Smooth muscle cell (in vitro differentiated cells): ENCODE measurements around the gene UBP1. TPM values are rescaled to one million over a fixed set of nuclear protein-coding genes. Genes with fewer than 3 reads are reported as not detected.

Experiments
- DNase-seq: peaks from one replicate; lab custom pipeline; 2025; ENCODE audit not compliant: unreplicated experiment; lab: John Stamatoyannopoulos, UW
- H2AFZ ChIP-seq: fragments of 200-600 bp; sonication (generic); 2 replicates; pipeline ENCODE4 v1.6.0; 2016; ENCODE audit warnings: antibody characterized with exemption, low read depth, mild to moderate bottlenecking
- H3F3A ChIP-seq: fragments of 200-600 bp; sonication (generic); 2 replicates; pipeline ENCODE4 v1.6.0; 2017; ENCODE audit warnings: antibody characterized with exemption, low read depth
- H3K27ac ChIP-seq: fragments of 200-600 bp; sonication (generic); 2 replicates; pipeline ENCODE4 v1.5.1; 2016; ENCODE audit warnings: low read depth, mild to moderate bottlenecking
- H3K27me3 ChIP-seq: fragments of 200-600 bp; sonication (generic); 2 replicates; pipeline ENCODE4 v1.6.1; 2016; ENCODE audit warnings: low read depth, mild to moderate bottlenecking
- H3K36me3 ChIP-seq: fragments of 200-600 bp; sonication (generic); 2 replicates; pipeline ENCODE4 v1.5.1; 2016; ENCODE audit warnings: low read depth
- H3K4me1 ChIP-seq: fragments of 200-600 bp; sonication (generic); 2 replicates; pipeline ENCODE4 v1.5.1; 2016; ENCODE audit warnings: low read depth
- H3K4me2 ChIP-seq: fragments of 200-600 bp; sonication (generic); 2 replicates; pipeline ENCODE4 v1.6.0; 2016; ENCODE audit warnings: mild to moderate bottlenecking
- H3K4me3 ChIP-seq: fragments of 200-600 bp; sonication (generic); 2 replicates; pipeline ENCODE4 v1.5.1; 2016; ENCODE audit warnings: mild to moderate bottlenecking
- H3K79me2 ChIP-seq: fragments of 200-600 bp; sonication (generic); 2 replicates; pipeline ENCODE4 v1.6.0; 2016; ENCODE audit warnings: low read depth, mild to moderate bottlenecking
- H3K9ac ChIP-seq: fragments of 200-600 bp; sonication (generic); 2 replicates; pipeline ENCODE4 v1.6.0; 2016; ENCODE audit warnings: low read depth
- H3K9me3 ChIP-seq: fragments of 200-600 bp; sonication (generic); replicated peaks from 2 replicates; pipeline ENCODE4 v1.5.1; 2016; ENCODE audit warnings: low read depth
- H4K20me1 ChIP-seq: fragments of 200-600 bp; sonication (generic); 2 replicates; pipeline ENCODE4 v1.6.0; 2016; ENCODE audit warnings: low read depth
- WGBS: methylation state at CpG from one replicate; pipeline ENCODE4 v1.1.7; 2016; ENCODE audit warnings: low lambda C conversion rate; 5-methylcytosine and 5-hydroxymethylcytosine counted together
- polyA plus RNA-seq: library from polyadenylated mRNA; unstranded; fragments of >200 nt; fragmentation: Nextera tagmentation; extraction: Ambion mirVana; gene quantifications from 2 replicates; pipeline ENCODE4 v1.2.1, GENCODE V29; 2016
- total RNA-seq: library from RNA; depleted of rRNA; stranded (reverse); fragments of >200 nt; gene quantifications from 2 replicates; pipeline ENCODE4 v1.2.3, GENCODE V29; 2014
- TF ChIP-seq, protein P1 (sequence below): fragments of 200-600 bp; sonication (generic); IDR thresholded peaks from 2 replicates; pipeline ENCODE4 v1.5.1; 2017; ENCODE audit warnings: borderline replicate concordance, mild to moderate bottlenecking, antibody characterized with exemption; ENCODE audit not compliant: insufficient read depth, poor library complexity, severe bottlenecking

The UBP1 gene
- total and polyA plus RNA-seq, 2 experiments from 2014 or later, result 18.4 to 50.9 TPM

DNA sequence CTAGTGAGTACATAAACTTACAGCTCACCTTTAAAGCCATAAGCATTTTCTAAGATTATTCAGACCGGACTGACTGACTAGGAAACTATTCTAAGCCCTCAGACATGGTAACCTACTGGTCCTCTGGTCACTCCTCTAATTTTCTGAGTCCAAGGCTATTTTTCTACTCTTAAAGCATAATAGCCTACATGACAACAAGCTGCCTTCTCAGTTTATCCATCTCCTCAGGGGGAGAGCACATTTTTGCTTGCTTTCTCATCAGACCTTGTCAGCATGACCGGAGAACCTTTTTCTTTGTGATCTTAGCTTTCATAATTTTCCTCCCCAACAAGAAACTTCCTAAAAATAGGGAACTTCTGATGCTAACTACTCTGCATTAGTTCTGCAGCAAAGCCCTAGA is 38.4 kb downstream of the UBP1 start:
- Histone ChIP-seq H3K9ac (no peak overlapping the region), H3K36me3 (peaks cover 40% of the 10 kb centered on the region)

DNA sequence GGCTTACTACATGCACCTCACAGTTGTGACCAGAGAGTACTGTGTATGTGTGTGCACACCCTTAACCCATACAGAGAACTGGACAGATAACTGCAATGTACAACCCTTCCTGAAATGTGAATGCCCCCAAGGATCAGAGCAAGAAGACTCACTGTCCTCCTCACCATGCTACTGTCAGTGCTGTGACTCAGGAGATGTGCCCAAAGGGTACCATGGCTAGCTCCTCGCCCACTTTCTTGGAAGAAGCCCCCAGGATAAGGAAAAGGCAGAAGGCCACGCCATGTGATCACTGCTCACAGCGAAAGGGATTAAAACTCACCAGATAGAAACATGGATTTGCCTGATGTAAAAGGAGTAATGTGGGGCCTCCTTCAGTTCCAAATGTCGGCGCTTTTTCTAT is 41.8 kb downstream of the UBP1 start:
- no peaks in the 10 kb centered on the region for H3K79me2 ChIP-seq
- TF ChIP-seq, protein P1, sequence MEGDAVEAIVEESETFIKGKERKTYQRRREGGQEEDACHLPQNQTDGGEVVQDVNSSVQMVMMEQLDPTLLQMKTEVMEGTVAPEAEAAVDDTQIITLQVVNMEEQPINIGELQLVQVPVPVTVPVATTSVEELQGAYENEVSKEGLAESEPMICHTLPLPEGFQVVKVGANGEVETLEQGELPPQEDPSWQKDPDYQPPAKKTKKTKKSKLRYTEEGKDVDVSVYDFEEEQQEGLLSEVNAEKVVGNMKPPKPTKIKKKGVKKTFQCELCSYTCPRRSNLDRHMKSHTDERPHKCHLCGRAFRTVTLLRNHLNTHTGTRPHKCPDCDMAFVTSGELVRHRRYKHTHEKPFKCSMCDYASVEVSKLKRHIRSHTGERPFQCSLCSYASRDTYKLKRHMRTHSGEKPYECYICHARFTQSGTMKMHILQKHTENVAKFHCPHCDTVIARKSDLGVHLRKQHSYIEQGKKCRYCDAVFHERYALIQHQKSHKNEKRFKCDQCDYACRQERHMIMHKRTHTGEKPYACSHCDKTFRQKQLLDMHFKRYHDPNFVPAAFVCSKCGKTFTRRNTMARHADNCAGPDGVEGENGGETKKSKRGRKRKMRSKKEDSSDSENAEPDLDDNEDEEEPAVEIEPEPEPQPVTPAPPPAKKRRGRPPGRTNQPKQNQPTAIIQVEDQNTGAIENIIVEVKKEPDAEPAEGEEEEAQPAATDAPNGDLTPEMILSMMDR, result no peak
- H4K20me1 ChIP-seq, result peaks cover 33% of the 10 kb centered on the region
- no peak overlapping the region for H3K4me3 ChIP-seq
- peaks cover 3% of the 10 kb centered on the region for H3K4me1 ChIP-seq
- no peak overlapping the region for H3K9ac ChIP-seq
- H3K27me3 ChIP-seq, result no peaks in the 10 kb centered on the region
- no peak overlapping the region for H3K4me2 ChIP-seq
- H2AFZ ChIP-seq, result no peak overlapping the region
- WGBS, result 96% methylated on average over 5 of the region's 5 CpGs
- no peak overlapping the region for H3K27ac ChIP-seq
- peaks cover 51% of the 10 kb centered on the region for H3K36me3 ChIP-seq
- peaks cover 7% of the 10 kb centered on the region for H3F3A ChIP-seq
- no peak for DNase-seq
- no peaks in the 10 kb centered on the region for H3K9me3 ChIP-seq

More for the DNA sequence above, 38.4 kb downstream of the UBP1 start:
- TF ChIP-seq, protein P1, result no peak
- no peak overlapping the region for H3K4me3 ChIP-seq
- H2AFZ ChIP-seq, result no peak overlapping the region
- DNase-seq, result no peak
- no peak overlapping the region for H3K4me2 ChIP-seq
- H3K79me2 ChIP-seq, result no peaks in the 10 kb centered on the region
- WGBS, result 86% methylated on average over 2 of the region's 2 CpGs
- H3K27me3 ChIP-seq, result no peaks in the 10 kb centered on the region
- peaks cover 4% of the 10 kb centered on the region for H3F3A ChIP-seq
- peaks cover 24% of the 10 kb centered on the region for H4K20me1 ChIP-seq
- no peaks in the 10 kb centered on the region for H3K4me1 ChIP-seq
- peak overlapping the region; percentile 79 for H3K27ac ChIP-seq
- no peaks in the 10 kb centered on the region for H3K9me3 ChIP-seq

DNA sequence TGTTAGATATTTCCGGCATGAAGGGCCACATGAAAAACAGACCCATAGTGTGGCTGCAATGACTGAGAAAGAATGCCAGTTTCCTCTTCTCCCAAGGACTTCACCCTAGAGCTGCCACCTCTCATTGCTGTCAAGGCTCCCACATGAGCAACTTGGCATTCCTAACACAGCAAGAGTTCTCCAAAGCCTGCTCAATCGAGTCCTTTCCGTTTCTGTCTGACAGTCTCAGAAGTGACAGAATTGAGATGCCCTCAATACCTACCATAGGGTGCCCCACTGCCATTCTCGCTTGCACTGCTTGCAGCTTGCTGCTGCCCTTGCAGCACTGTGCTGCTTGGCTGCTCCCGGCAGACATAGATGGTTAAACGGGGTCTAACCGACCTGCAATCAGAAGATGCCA is 44.3 kb downstream of the UBP1 start:
- Histone ChIP-seq H3K79me2 (peaks cover 2% of the 10 kb centered on the region), H3K27ac (no peak overlapping the region), H2AFZ (no peak overlapping the region), H3F3A (peaks cover 18% of the 10 kb centered on the region), H3K36me3 (peaks cover 55% of the 10 kb centered on the region), H3K27me3 (no peaks in the 10 kb centered on the region), H3K9me3 (no peaks in the 10 kb centered on the region), H3K4me1 (peaks cover 8% of the 10 kb centered on the region), H4K20me1 (peaks cover 44% of the 10 kb centered on the region), H3K4me2 (no peak overlapping the region), H3K4me3 (no peak overlapping the region), H3K9ac (no peak overlapping the region)
- DNase-seq, result no peak
- TF ChIP-seq, protein P1, result no peak
- WGBS, result 96% methylated on average over 7 of the region's 7 CpGs

DNA sequence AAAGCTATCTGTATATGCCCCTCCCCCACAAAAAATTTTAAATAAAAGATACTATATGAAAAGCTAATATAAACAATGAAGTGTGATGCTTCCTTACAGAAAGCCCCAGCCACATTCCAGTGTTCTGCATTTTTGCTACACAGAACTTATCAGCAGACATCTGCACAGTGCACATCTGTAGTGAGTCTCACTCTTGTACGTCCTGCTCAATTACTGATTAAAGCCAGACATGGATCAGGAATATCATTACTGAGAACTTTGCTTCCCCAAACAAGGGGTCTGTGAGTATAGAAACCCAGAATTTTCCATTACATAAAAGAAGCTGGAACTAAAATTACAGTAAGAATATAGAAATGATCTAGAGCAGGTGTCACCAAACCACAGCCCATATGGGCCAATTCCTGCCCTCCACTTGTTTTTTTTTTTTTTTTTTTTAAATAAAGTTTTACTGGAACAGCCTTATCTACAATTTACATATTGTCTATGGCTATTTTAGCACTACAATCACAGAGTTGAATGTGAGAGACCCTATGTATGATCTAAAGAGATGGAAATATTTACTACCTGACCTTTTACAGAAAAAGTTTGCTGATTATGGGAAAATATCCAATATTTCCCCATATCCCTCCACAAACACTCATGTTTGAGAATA is 45.7 kb downstream of the UBP1 start:
- TF ChIP-seq, protein P1, result no peak
- Histone ChIP-seq H4K20me1 (peaks cover 42% of the 10 kb centered on the region), H3K9ac (no peak overlapping the region), H3F3A (peaks cover 18% of the 10 kb centered on the region), H3K79me2 (peaks cover 2% of the 10 kb centered on the region), H2AFZ (no peak overlapping the region), H3K27me3 (no peaks in the 10 kb centered on the region), H3K4me3 (no peak overlapping the region), H3K36me3 (peaks cover 45% of the 10 kb centered on the region), H3K4me2 (no peak overlapping the region), H3K9me3 (no peaks in the 10 kb centered on the region), H3K27ac (peak overlapping the region; percentile 15), H3K4me1 (peaks cover 8% of the 10 kb centered on the region)
- 44% methylated on average over 1 of the region's 1 CpG for WGBS
- no peak for DNase-seq
